ENCODE measurements around the gene ASB6.

- no peak for TF ChIP-seq CTCF (IDR thresholded peaks at IDR 0.05; ENCODE audit: low read depth, low read length, missing input control)
- no peak for TF ChIP-seq GABPA (IDR thresholded peaks at IDR 0.05 in 1 of 2, conservative IDR thresholded peaks at IDR 0.05 in 1 of 2)
- TF ChIP-seq JUND (IDR thresholded peaks at IDR 0.05), result no peak
- TF ChIP-seq SP1 (IDR thresholded peaks at IDR 0.05), result no peak
- no peak for TF ChIP-seq REST (IDR thresholded peaks at IDR 0.05)
- TF ChIP-seq YY1 (IDR thresholded peaks at IDR 0.05), result no peak
- TF ChIP-seq ZBTB33 (IDR thresholded peaks at IDR 0.05), result no peak
- no peak for TF ChIP-seq TAF1 (conservative IDR thresholded peaks at IDR 0.05)
- TF ChIP-seq HNF4A (conservative IDR thresholded peaks at IDR 0.05), result no peak
- no peak for TF ChIP-seq FOXA1 (IDR thresholded peaks at IDR 0.05)
- no peak for TF ChIP-seq NR2F2 (IDR thresholded peaks at IDR 0.05)
- no peak for TF ChIP-seq EGR1 (IDR thresholded peaks at IDR 0.05; ENCODE audit: low read depth in 2 of 2)
- no peak for TF ChIP-seq MAX (IDR thresholded peaks at IDR 0.05)
Measured at GRCh38 chr9:129615407-129616285, 26.3 kb downstream of the ASB6 start.

Data from liver (tissue), 3 donors.